GM12878 (cell line): ENCODE measurements around the gene SLC29A1. TPM values are rescaled to one million over a fixed set of nuclear protein-coding genes. Genes with fewer than 3 reads are reported as not detected.

Experiments used
- ATAC-seq: fragments of 200-7000 bp; cut with Tn5 transposase; 3 replicates; pipeline ENCODE4 v1.9.1; 2020; ENCODE audit warnings: mild to moderate bottlenecking, moderate library complexity
- BruUV-seq: library from RNA; stranded (reverse); fragments of 400-500 nt; replicated peaks from 2 replicates; lab custom pipeline; 2021; lab: Mats Ljungman, UMichigan
- CTCF ChIA-PET: fragments of 300-600 bp; sonication (Branson Sonifier 250); formaldehyde crosslinking; extraction: SDS; loops from one replicate; lab custom pipeline; 2021; ENCODE audit warnings: inconsistent platforms; lab: Yijun Ruan, JAX
- POLR2A ChIA-PET: fragments of 350-600 bp; formaldehyde crosslinking; extraction: SDS; loops from one replicate; lab custom pipeline; 2021; ENCODE audit warnings: inconsistent platforms; lab: Charles Lee
- RAD21 ChIA-PET: fragments of 300-600 bp; sonication (Branson Sonifier 250); formaldehyde crosslinking; loops from one replicate; lab custom pipeline; 2023; ENCODE audit warnings: antibody characterized with exemption; ENCODE audit not compliant: unreplicated experiment; lab: Charles Lee
- SMC1A ChIA-PET: fragments of 300-600 bp; sonication (Branson Sonifier 250); formaldehyde crosslinking; loops from one replicate; lab custom pipeline; 2023; ENCODE audit not compliant: unreplicated experiment, uncharacterized antibody; lab: Charles Lee
- DNase-seq: peaks from one replicate; pipeline ENCODE4 v3.0.0-alpha.2; 2011; ENCODE audit warnings: low read depth, low spot score
- FAIRE-seq: peaks from 3 replicates; lab custom pipeline; 2011; peaks lifted over from hg19 to GRCh38; lab: Jason Lieb, UNC
- H2AFZ ChIP-seq: 2 replicates; pipeline ENCODE4 v1.6.0; 2011; ENCODE audit warnings: low read depth, low read length, control low read depth; ENCODE audit not compliant: control insufficient read depth
- H3K27ac ChIP-seq: 2 replicates; pipeline ENCODE4 v1.5.1; 2011; ENCODE audit warnings: control low read depth; ENCODE audit not compliant: control insufficient read depth, insufficient read depth
- H3K27me3 ChIP-seq, 2 experiments: replicated peaks in 1 of 2; 2 replicates each; pipeline versions ENCODE4 v1.6.0 to v1.6.1; 2011; ENCODE audit warnings: low read length in 1 of 2; ENCODE audit not compliant: control insufficient read depth in 2 of 2, insufficient read depth in 2 of 2
- H3K36me3 ChIP-seq, 2 experiments: 2 replicates each; pipeline ENCODE4 v1.5.1; 2011; ENCODE audit warnings: low read length in 1 of 2; ENCODE audit not compliant: control insufficient read depth in 2 of 2, insufficient read depth in 2 of 2
- H3K4me1 ChIP-seq: 2 replicates; pipeline ENCODE4 v1.6.1; 2011; ENCODE audit warnings: mild to moderate bottlenecking, low read length, moderate library complexity, mixed read lengths; ENCODE audit not compliant: control insufficient read depth, insufficient read depth
- H3K4me2 ChIP-seq: 2 replicates; pipeline ENCODE4 v1.6.0; 2011; ENCODE audit warnings: control low read depth; ENCODE audit not compliant: control insufficient read depth, insufficient read depth
- H3K4me3 ChIP-seq: fragments of 200-600 bp; sonication (generic); 2 replicates; pipeline ENCODE4 v1.5.1; 2016
- H3K79me2 ChIP-seq: 2 replicates; pipeline ENCODE4 v1.6.0; 2011; ENCODE audit warnings: low read length; ENCODE audit not compliant: control insufficient read depth, insufficient read depth
- H3K9ac ChIP-seq: 2 replicates; pipeline ENCODE4 v1.8.0; 2011; ENCODE audit warnings: low read length, control low read depth, mixed read lengths; ENCODE audit not compliant: control insufficient read depth, insufficient read depth
- H3K9me3 ChIP-seq: replicated peaks from 3 replicates; pipeline ENCODE4 v1.5.1; 2011; ENCODE audit warnings: mild to moderate bottlenecking, low read length; ENCODE audit not compliant: control insufficient read depth, insufficient read depth
- H4K20me1 ChIP-seq: 2 replicates; pipeline ENCODE4 v1.6.0; 2011; ENCODE audit not compliant: control insufficient read depth, insufficient read depth
- BHLHE40 ChIP-seq, 2 experiments: fragments of 450-650 bp in 1 of 2; IDR thresholded peaks; 2 replicates each; pipeline ENCODE4 v1.6.1; 2011 to 2017; ENCODE audit warnings: low read depth in 2 of 2, borderline replicate concordance in 1 of 2, improper control_type of control experiment in 1 of 2, low read length in 1 of 2, mild to moderate bottlenecking in 1 of 2
- BRCA1 ChIP-seq: IDR thresholded peaks from 2 replicates; pipeline ENCODE4 v1.6.1; 2011; ENCODE audit warnings: low read depth, low read length, improper control_type of control experiment
- CEBPB ChIP-seq, 2 experiments: fragments of 150-350 bp in 1 of 2; IDR thresholded peaks; 2 replicates each; pipeline ENCODE4 v1.6.1; 2012 to 2014; ENCODE audit warnings: low read depth in 2 of 2, low read length in 2 of 2, borderline replicate concordance in 1 of 2, inconsistent platforms in 1 of 2
- CHD2 ChIP-seq: IDR thresholded peaks from 2 replicates; pipeline ENCODE4 v1.6.1; 2011; ENCODE audit warnings: low read depth, low read length, improper control_type of control experiment, borderline replicate concordance
- CHD4 ChIP-seq: fragments of 200-600 bp; sonication (generic); IDR thresholded peaks from 2 replicates; pipeline ENCODE4 v1.6.1; 2016; ENCODE audit warnings: mild to moderate bottlenecking
- EGR1 ChIP-seq, 2 experiments: IDR thresholded peaks; 1 replicate in 1 of 2; 2 replicates in 1 of 2; pipeline ENCODE4 v1.6.1; 2011 to 2012; ENCODE audit warnings: low read depth in 2 of 2, low read length in 2 of 2, borderline replicate concordance in 1 of 2, mild to moderate bottlenecking in 1 of 2, moderate library complexity in 1 of 2
- GATAD2B ChIP-seq: fragments of 450-650 bp; conservative IDR thresholded peaks from 2 replicates; pipeline ENCODE4 v1.6.1; 2017; ENCODE audit warnings: low read depth, mild to moderate bottlenecking, moderate library complexity
- IKZF1 ChIP-seq: fragments of 450-650 bp; conservative IDR thresholded peaks from 2 replicates; pipeline ENCODE4 v1.6.1; 2017; ENCODE audit warnings: antibody characterized with exemption, mild to moderate bottlenecking
- MEF2A ChIP-seq: IDR thresholded peaks from 2 replicates; pipeline ENCODE4 v1.6.1; 2011; ENCODE audit warnings: low read depth, mild to moderate bottlenecking, low read length, moderate library complexity; ENCODE audit not compliant: insufficient read depth
- MTA3 ChIP-seq: IDR thresholded peaks from 2 replicates; pipeline ENCODE4 v1.6.1; 2012; ENCODE audit warnings: low read length, inconsistent platforms, borderline replicate concordance
- NBN ChIP-seq: fragments of 450-650 bp; IDR thresholded peaks from 2 replicates; pipeline ENCODE4 v1.6.1; 2016
- PAX8 ChIP-seq: fragments of 450-650 bp; IDR thresholded peaks from 2 replicates; pipeline ENCODE4 v1.6.1; 2017; ENCODE audit warnings: mild to moderate bottlenecking, moderate library complexity
- PML ChIP-seq: IDR thresholded peaks from 2 replicates; pipeline ENCODE4 v1.6.1; 2012; ENCODE audit warnings: low read length, inconsistent platforms
- SUPT20H ChIP-seq: IDR thresholded peaks from 2 replicates; pipeline ENCODE4 v1.6.1; 2011; ENCODE audit warnings: low read depth, mild to moderate bottlenecking, low read length, moderate library complexity, borderline replicate concordance; ENCODE audit not compliant: control insufficient read depth
- TBL1XR1 ChIP-seq: IDR thresholded peaks from 2 replicates; pipeline ENCODE4 v1.6.1; 2012; ENCODE audit warnings: low read depth, low read length, improper control_type of control experiment
- ZNF217 ChIP-seq: fragments of 450-650 bp; IDR thresholded peaks from 2 replicates; pipeline ENCODE4 v1.6.1; 2017; ENCODE audit warnings: antibody characterized with exemption, mild to moderate bottlenecking
- WGBS: methylation state at CpG from one replicate; pipeline ENCODE4 v1.1.6; 2016; ENCODE audit warnings: low lambda C conversion rate; ENCODE audit not compliant: insufficient replicate concordance, insufficient coverage; ENCODE audit errors: missing lambda C conversion rate; 5-methylcytosine and 5-hydroxymethylcytosine counted together
- in situ Hi-C: fragments of 300-500 bp; cut with MboI; formaldehyde crosslinking; loops from 9 replicates; pipeline ENCODE4 v1.14.3; 2018; ENCODE audit warnings: mixed read lengths
- intact Hi-C: fragments of 100-400 bp; cut with micrococcal nuclease; formaldehyde crosslinking; loops from one replicate; pipeline ENCODE4 v1.14.2; 2022; ENCODE audit not compliant: unreplicated experiment
- polyA plus RNA-seq, 11 experiments: library from polyadenylated mRNA; depleted of rRNA in 4 of 11; unstranded in 6 of 11; stranded (reverse) in 5 of 11; fragments of >200 nt; fragmentation: Nextera tagmentation in 4 of 11; fragmentation: Illumina TruSeq in 1 of 11; extraction: Ambion mirVana in 4 of 11; extraction: Trizol in 1 of 11; gene quantifications; 1 replicate in 1 of 11; 2 replicates in 10 of 11; pipeline versions ENCODE4 v1.2.1 to v1.2.3, GENCODE V29; 2011 to 2016; ENCODE audit warnings: inconsistent platforms in 2 of 11, missing spikeins in 2 of 11, low read depth in 1 of 11
- total RNA-seq, 4 experiments: library from RNA; depleted of rRNA in 3 of 4; stranded (reverse); fragments of >200 nt in 3 of 4; fragmentation: Illumina TruSeq in 1 of 4; extraction: Trizol in 1 of 4; gene quantifications; 2 replicates each; pipeline versions ENCODE4 v1.2.1 to v1.2.3, GENCODE V29; 2013 to 2021
- TF ChIP-seq, protein P1 (sequence below): IDR thresholded peaks from 2 replicates; pipeline ENCODE4 v1.6.1; 2012; ENCODE audit warnings: low read depth, low read length, improper control_type of control experiment
- TF ChIP-seq, protein P2 (sequence below): fragments of 450-650 bp; IDR thresholded peaks from 2 replicates; pipeline ENCODE4 v1.6.1; 2017; ENCODE audit warnings: mild to moderate bottlenecking, moderate library complexity
- TF ChIP-seq, protein P3 (sequence below): IDR thresholded peaks from 2 replicates; pipeline ENCODE4 v1.6.1; 2011; ENCODE audit warnings: borderline replicate concordance, low read depth, mild to moderate bottlenecking, moderate library complexity, mixed read lengths, low read length; ENCODE audit not compliant: insufficient read depth; ENCODE audit errors: extremely low read length

Gene SLC29A1
- total and polyA plus RNA-seq, 10 of the 15 experiments (the other 5 are each of a cell fraction or from before 2014, with no cell fraction given): 10.0 to 132 (median 93.4) TPM

- TF ChIP-seq GATAD2B: no peak
These were observed 5.0 kb downstream of the SLC29A1 start (continued) for GRCh38 chr6:44228433-44228832.

DNA sequence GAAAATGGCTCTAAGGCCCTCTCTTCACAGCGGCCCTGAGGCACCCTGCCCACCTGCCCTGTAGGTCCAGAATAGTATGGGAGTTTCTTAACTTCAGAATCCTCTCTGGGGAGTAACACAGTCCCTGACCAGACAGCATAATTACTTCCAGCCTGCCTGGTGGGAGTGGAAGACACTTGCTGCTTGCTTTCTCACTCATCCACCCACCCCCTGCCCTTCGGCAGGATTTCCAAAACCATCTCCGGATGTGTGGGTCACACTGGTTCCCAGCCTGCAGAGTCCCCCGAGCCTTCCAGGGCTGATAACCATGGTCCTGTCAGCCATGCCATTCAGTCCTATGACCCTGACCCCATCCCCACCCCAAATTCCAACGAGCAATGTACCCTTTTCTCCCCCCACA, 5.4 kb downstream of the SLC29A1 start:
- Histone ChIP-seq H3K27me3 (no peaks in the 10 kb centered on the region), H3K4me2 (no peak overlapping the region), H3K79me2 (peaks cover 27% of the 10 kb centered on the region), H3K4me3 (no peak overlapping the region), H4K20me1 (no peaks in the 10 kb centered on the region), H3K4me1 (peaks cover 13% of the 10 kb centered on the region), H3K27ac (no peak overlapping the region), H2AFZ (no peak overlapping the region), H3K36me3 (peaks cover 4 to 20% of the 10 kb centered on the region in 2 experiments; a peak in 3 of 4 replicates), H3K9me3 (no peaks in the 10 kb centered on the region), H3K9ac (no peak overlapping the region)
- no TSS peak for BruUV-seq
- FAIRE-seq (no peak), DNase-seq (no peak), ATAC-seq (no peak)
- in situ Hi-C loops (no loop called here), intact Hi-C loops (no loop called here)
- ChIA-PET CTCF (interaction anchor here (1.4 to 2.0 kb wide), 2 partner anchors 8 to 33 kb away, joined by 4 to 9 read pairs; no protein-coding TSS in a partner anchor), SMC1A (no interaction called here), RAD21 (no interaction called here), POLR2A (no interaction called here)
- WGBS: 88% methylated on average over 5 of the region's 5 CpGs
- TF ChIP-seq, protein P1, sequence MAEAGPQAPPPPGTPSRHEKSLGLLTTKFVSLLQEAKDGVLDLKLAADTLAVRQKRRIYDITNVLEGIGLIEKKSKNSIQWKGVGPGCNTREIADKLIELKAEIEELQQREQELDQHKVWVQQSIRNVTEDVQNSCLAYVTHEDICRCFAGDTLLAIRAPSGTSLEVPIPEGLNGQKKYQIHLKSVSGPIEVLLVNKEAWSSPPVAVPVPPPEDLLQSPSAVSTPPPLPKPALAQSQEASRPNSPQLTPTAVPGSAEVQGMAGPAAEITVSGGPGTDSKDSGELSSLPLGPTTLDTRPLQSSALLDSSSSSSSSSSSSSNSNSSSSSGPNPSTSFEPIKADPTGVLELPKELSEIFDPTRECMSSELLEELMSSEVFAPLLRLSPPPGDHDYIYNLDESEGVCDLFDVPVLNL: no peak
- no peak for TF ChIP-seq CHD4
- TF ChIP-seq CEBPB (IDR thresholded peaks at IDR 0.05; ENCODE audit: borderline replicate concordance in 1 of 2, low read depth in 2 of 2, low read length in 2 of 2): no peak
- TF ChIP-seq TBL1XR1: no peak
- TF ChIP-seq, protein P2, sequence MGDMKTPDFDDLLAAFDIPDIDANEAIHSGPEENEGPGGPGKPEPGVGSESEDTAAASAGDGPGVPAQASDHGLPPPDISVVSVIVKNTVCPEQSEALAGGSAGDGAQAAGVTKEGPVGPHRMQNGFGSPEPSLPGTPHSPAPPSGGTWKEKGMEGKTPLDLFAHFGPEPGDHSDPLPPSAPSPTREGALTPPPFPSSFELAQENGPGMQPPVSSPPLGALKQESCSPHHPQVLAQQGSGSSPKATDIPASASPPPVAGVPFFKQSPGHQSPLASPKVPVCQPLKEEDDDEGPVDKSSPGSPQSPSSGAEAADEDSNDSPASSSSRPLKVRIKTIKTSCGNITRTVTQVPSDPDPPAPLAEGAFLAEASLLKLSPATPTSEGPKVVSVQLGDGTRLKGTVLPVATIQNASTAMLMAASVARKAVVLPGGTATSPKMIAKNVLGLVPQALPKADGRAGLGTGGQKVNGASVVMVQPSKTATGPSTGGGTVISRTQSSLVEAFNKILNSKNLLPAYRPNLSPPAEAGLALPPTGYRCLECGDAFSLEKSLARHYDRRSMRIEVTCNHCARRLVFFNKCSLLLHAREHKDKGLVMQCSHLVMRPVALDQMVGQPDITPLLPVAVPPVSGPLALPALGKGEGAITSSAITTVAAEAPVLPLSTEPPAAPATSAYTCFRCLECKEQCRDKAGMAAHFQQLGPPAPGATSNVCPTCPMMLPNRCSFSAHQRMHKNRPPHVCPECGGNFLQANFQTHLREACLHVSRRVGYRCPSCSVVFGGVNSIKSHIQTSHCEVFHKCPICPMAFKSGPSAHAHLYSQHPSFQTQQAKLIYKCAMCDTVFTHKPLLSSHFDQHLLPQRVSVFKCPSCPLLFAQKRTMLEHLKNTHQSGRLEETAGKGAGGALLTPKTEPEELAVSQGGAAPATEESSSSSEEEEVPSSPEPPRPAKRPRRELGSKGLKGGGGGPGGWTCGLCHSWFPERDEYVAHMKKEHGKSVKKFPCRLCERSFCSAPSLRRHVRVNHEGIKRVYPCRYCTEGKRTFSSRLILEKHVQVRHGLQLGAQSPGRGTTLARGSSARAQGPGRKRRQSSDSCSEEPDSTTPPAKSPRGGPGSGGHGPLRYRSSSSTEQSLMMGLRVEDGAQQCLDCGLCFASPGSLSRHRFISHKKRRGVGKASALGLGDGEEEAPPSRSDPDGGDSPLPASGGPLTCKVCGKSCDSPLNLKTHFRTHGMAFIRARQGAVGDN: no peak
- TF ChIP-seq BHLHE40 (IDR thresholded peaks at IDR 0.05; ENCODE audit: borderline replicate concordance in 1 of 2, low read depth in 2 of 2, low read length in 1 of 2): no peak
- TF ChIP-seq BRCA1: no peak
- TF ChIP-seq PML: no peak
- no peak for TF ChIP-seq CHD2
- TF ChIP-seq SUPT20H: no peak
- TF ChIP-seq, protein P3, sequence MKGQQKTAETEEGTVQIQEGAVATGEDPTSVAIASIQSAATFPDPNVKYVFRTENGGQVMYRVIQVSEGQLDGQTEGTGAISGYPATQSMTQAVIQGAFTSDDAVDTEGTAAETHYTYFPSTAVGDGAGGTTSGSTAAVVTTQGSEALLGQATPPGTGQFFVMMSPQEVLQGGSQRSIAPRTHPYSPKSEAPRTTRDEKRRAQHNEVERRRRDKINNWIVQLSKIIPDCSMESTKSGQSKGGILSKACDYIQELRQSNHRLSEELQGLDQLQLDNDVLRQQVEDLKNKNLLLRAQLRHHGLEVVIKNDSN: no peak
- no peak for TF ChIP-seq MEF2A
- TF ChIP-seq NBN: no peak
- TF ChIP-seq ZNF217: no peak
- no peak for TF ChIP-seq IKZF1
- TF ChIP-seq PAX8: no peak
- no peak for TF ChIP-seq EGR1 (IDR thresholded peaks at IDR 0.05; ENCODE audit: borderline replicate concordance in 1 of 2, low read depth in 2 of 2, low read length in 2 of 2)
- no peak for TF ChIP-seq GATAD2B
- no peak for TF ChIP-seq MTA3
